Esophagus muscularis mucosa (tissue), 4 donors: ENCODE measurements around the gene ATP5F1D. TPM values are rescaled to one million over a fixed set of nuclear protein-coding genes. Genes with fewer than 3 reads are reported as not detected.

Source experiments
- DNase-seq: peaks from one replicate; pipeline ENCODE4 v3.0.0-alpha.2; 2017; ENCODE audit errors: extremely low spot score
- H3K27ac ChIP-seq, 4 donors: fragments of 200-600 bp; sonication (generic); replicated peaks in 1 of 4; 1 replicate in 3 of 4; 2 replicates in 1 of 4; pipeline ENCODE4 v1.5.1; 2016 to 2019; ENCODE audit warnings: mild to moderate bottlenecking in 1 of 4
- H3K27me3 ChIP-seq, 4 donors: fragments of 200-600 bp; sonication (generic); one replicate each; pipeline versions ENCODE4 v1.5.1 to v1.6.0; 2016 to 2019
- H3K36me3 ChIP-seq, 4 donors: fragments of 200-600 bp; sonication (generic); one replicate each; pipeline ENCODE4 v1.5.1; 2016 to 2019
- H3K4me1 ChIP-seq, 4 donors: fragments of 200-600 bp; sonication (generic); one replicate each; pipeline ENCODE4 v1.5.1; 2016 to 2019
- H3K4me3 ChIP-seq, 4 donors: fragments of 200-600 bp; sonication (generic); 1 replicate in 2 of 4; 2 replicates in 2 of 4; pipeline ENCODE4 v1.5.1; 2016 to 2019; ENCODE audit warnings: mild to moderate bottlenecking in 4 of 4, moderate library complexity in 1 of 4
- H3K9me3 ChIP-seq, 4 donors: fragments of 200-600 bp; sonication (generic); 1 replicate in 3 of 4; 2 replicates in 1 of 4; pipeline ENCODE4 v1.5.1; 2016 to 2019
- CTCF ChIP-seq, 3 experiments: fragments of 200-600 bp in 2 of 3; fragments of 450-650 bp in 1 of 3; sonication (generic) in 2 of 3; IDR thresholded peaks; one replicate each; pipeline ENCODE4 v1.5.1; 2017 to 2019; ENCODE audit warnings: antibody characterized with exemption in 3 of 3, mild to moderate bottlenecking in 2 of 3, moderate library complexity in 1 of 3
- EP300 ChIP-seq: sonication (generic); formaldehyde crosslinking; IDR thresholded peaks from one replicate; pipeline ENCODE4 v1.6.1; 2017; ENCODE audit warnings: antibody characterized with exemption
- POLR2A ChIP-seq: fragments of 450-650 bp; IDR thresholded peaks from one replicate; pipeline ENCODE4 v1.6.1; 2017; ENCODE audit warnings: antibody characterized with exemption, moderate library complexity, mild to moderate bottlenecking, low read depth
- POLR2AphosphoS5 ChIP-seq, 2 donors: sonication (generic); formaldehyde crosslinking; IDR thresholded peaks; one replicate each; pipeline ENCODE4 v1.6.1; 2017; ENCODE audit warnings: antibody characterized with exemption in 2 of 2
- WGBS: methylation state at CpG from one replicate; pipeline ENCODE4 v1.1.5; 2018; 5-methylcytosine and 5-hydroxymethylcytosine counted together
- intact Hi-C: fragments of 100-400 bp; cut with DNase I; formaldehyde crosslinking; loops from one replicate; pipeline ENCODE4 v1.15.1; 2023
- total RNA-seq, 4 donors: library from RNA; depleted of rRNA; stranded (reverse); fragments of >200 nt; gene quantifications; one replicate each; pipeline versions ENCODE4 v1.1.0 to v1.2.1, GENCODE V29; 2016

Gene ATP5F1D
- total RNA-seq, 4 donors from 2014 or later: 77.5 to 140 (median 109) TPM

GRCh38 chr19:1226522-1227303 lies 14.8 kb upstream of the ATP5F1D start:
- Histone ChIP-seq H3K27me3 (no peaks in the 10 kb centered on the region), H3K9me3 (no peaks in the 10 kb centered on the region), H3K27ac (no peak overlapping the region), H3K4me3 (no peak overlapping the region), H3K36me3 (peaks cover 30 to 69% (median 67%) of the 10 kb centered on the region in 4 donors), H3K4me1 (peaks cover 9 to 23% (median 20%) of the 10 kb centered on the region in 4 donors)
- no peak for DNase-seq
- intact Hi-C loops: no loop called here
- TF ChIP-seq EP300 (no peak), CTCF (IDR thresholded peaks at IDR 0.05) (no peak), POLR2AphosphoS5 (IDR thresholded peaks at IDR 0.05) (no peak), POLR2A (no peak)
- WGBS: 93% methylated on average over 21 of the region's 50 CpGs

- TF ChIP-seq POLR2AphosphoS5 (IDR thresholded peaks at IDR 0.05) (no peak), CTCF (IDR thresholded peaks at IDR 0.05) (no peak), POLR2A (no peak), EP300 (no peak)
- H3K4me3 ChIP-seq: no peak overlapping the region
- 91% methylated on average over 43 of the region's 56 CpGs for WGBS
- peaks cover 7 to 23% (median 18%) of the 10 kb centered on the region in 4 donors for H3K4me1 ChIP-seq
- H3K27me3 ChIP-seq: no peaks in the 10 kb centered on the region
- intact Hi-C loops: no loop called here
- H3K9me3 ChIP-seq: no peaks in the 10 kb centered on the region
- no peak for DNase-seq
- peaks cover 30 to 61% (median 59%) of the 10 kb centered on the region in 4 donors for H3K36me3 ChIP-seq
- H3K27ac ChIP-seq: no peak overlapping the region
Observed at GRCh38 chr19:1227304-1228054, 14.1 kb upstream of the ATP5F1D start.

GRCh38 chr19:1228161-1228957 lies 13.2 kb upstream of the ATP5F1D start:
- TF ChIP-seq EP300: no peak
- TF ChIP-seq CTCF (IDR thresholded peaks at IDR 0.05): no peak
- TF ChIP-seq POLR2AphosphoS5 (IDR thresholded peaks at IDR 0.05): no peak
- intact Hi-C loops: no loop called here
- Histone ChIP-seq H3K9me3 (no peaks in the 10 kb centered on the region), H3K27me3 (no peaks in the 10 kb centered on the region), H3K27ac (no peak overlapping the region), H3K36me3 (peaks cover 24 to 53% (median 50%) of the 10 kb centered on the region in 4 donors), H3K4me1 (peaks cover 13 to 23% (median 20%) of the 10 kb centered on the region in 4 donors), H3K4me3 (no peak overlapping the region)
- no peak for DNase-seq
- WGBS: 96% methylated on average over 100 of the region's 100 CpGs

- 95% methylated on average over 52 of the region's 158 CpGs for WGBS
- Histone ChIP-seq H3K27me3 (no peaks in the 10 kb centered on the region), H3K4me3 (no peak overlapping the region), H3K4me1 (peaks cover 16 to 22% (median 20%) of the 10 kb centered on the region in 4 donors), H3K9me3 (no peaks in the 10 kb centered on the region), H3K36me3 (peaks cover 20 to 46% (median 41%) of the 10 kb centered on the region in 4 donors), H3K27ac (no peak overlapping the region)
- TF ChIP-seq POLR2AphosphoS5 (IDR thresholded peaks at IDR 0.05) (no peak), POLR2A (no peak)
- intact Hi-C loops: no loop called here
- no peak for DNase-seq
Observed at GRCh38 chr19:1229056-1229923, 12.3 kb upstream of the ATP5F1D start.
